Choroid plexus epithelial cell (primary cell): ENCODE results near the gene CHKA.

Experiments used
- DNase-seq: peaks from one replicate; pipeline ENCODE4 v3.0.0-alpha.2; 2010; ENCODE audit warnings: low read depth
- H3K4me3 ChIP-seq: 2 replicates; pipeline ENCODE4 v1.5.1; 2011; ENCODE audit warnings: low read depth, mild to moderate bottlenecking, control low read depth, low read length, moderate library complexity
- CTCF ChIP-seq: conservative IDR thresholded peaks from 2 replicates; pipeline ENCODE4 v1.5.1; 2011; ENCODE audit warnings: low read depth, mild to moderate bottlenecking, control low read depth, inconsistent platforms, low read length, moderate library complexity

CHKA gene

GRCh38 chr11:68116126-68116525, 5.1 kb downstream of the CHKA start:
- no peak for DNase-seq
- no peak for TF ChIP-seq CTCF
- H3K4me3 ChIP-seq: no peak overlapping the region

GRCh38 chr11:68115285-68115684, 5.9 kb downstream of the CHKA start:
- no peak overlapping the region for H3K4me3 ChIP-seq
- no peak for DNase-seq
- TF ChIP-seq CTCF: no peak

GRCh38 chr11:68113986-68114385, 7.2 kb downstream of the CHKA start:
- peak; percentile 39 for TF ChIP-seq CTCF
- no peak overlapping the region for H3K4me3 ChIP-seq
- DNase-seq: peak; percentile 74

GRCh38 chr11:68107689-68108088, 13.5 kb downstream of the CHKA start:
- H3K4me3 ChIP-seq: no peak overlapping the region
- no peak for DNase-seq
- no peak for TF ChIP-seq CTCF

DNA sequence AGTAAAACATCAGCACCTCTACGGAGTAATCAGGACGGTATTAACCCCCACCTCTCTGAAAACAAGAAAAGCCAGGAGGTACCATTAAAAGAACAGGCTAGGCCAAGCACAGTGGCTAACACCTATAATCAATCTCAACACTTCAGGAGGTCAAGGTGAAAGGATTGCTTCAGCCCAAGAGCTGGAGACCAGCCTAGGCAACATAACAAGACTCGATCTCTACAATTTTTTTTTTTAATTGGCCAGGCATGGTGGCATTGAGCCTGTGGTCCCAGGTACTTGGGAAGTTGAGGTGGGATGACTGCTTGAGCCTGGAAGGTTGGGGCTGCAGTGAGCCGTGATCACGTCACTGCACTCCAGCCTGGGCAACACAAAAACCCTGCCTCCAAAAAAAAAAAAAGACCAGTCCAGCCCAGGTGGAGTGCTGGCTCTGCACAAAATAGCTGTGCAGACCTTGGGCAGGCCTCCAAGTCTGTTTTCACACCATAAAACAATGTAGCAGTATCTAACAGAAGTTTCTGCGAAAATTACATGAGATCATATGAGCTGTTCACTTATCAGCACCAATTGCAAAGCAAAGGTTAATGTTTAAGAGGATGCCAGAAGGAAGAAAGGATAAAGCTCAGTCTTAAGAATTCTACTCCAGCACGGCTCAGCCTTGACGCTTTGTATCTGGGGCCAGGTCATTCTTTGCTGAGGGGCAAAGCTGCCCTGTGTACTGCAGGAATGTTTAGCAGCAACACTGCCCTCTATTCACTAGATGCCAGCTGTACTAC, 14.8 kb downstream of the CHKA start:
- no peak overlapping the region for H3K4me3 ChIP-seq
- no peak for TF ChIP-seq CTCF
- DNase-seq: no peak

- no peak for TF ChIP-seq CTCF
- peak; percentile 77 for DNase-seq
- peak overlapping the region; percentile 28 for H3K4me3 ChIP-seq
These were observed 21.4 kb downstream of the CHKA start for GRCh38 chr11:68099474-68100405.
